SK-N-SH (cell line): ENCODE measurements around the gene COL23A1. TPM values are rescaled to one million over a fixed set of nuclear protein-coding genes. Genes with fewer than 3 reads are reported as not detected.

Source experiments
- CTCF ChIA-PET: fragments of 300-600, 350-600 bp; formaldehyde crosslinking; extraction: SDS; loops from one replicate; lab custom pipeline; 2021; lab: Yijun Ruan, JAX
- POLR2A ChIA-PET: fragments of 350-600 bp; sonication (Branson Sonifier 250); formaldehyde crosslinking; extraction: SDS; loops from one replicate; lab custom pipeline; 2020; ENCODE audit warnings: antibody characterized with exemption, inconsistent platforms; lab: Yijun Ruan, JAX
- DNase-seq: peaks from one replicate; pipeline ENCODE4 v3.0.0; 2012
- H2AFZ ChIP-seq: fragments of 200-600 bp; sonication (generic); 2 replicates; pipeline ENCODE4 v1.8.1; 2016; ENCODE audit warnings: antibody characterized with exemption, mild to moderate bottlenecking, low read depth
- H3F3A ChIP-seq: fragments of 200-600 bp; sonication (generic); replicated peaks from 2 replicates; pipeline ENCODE3; 2016; ENCODE audit warnings: antibody characterized with exemption, mild to moderate bottlenecking; ENCODE audit not compliant: insufficient read depth
- H3K27ac ChIP-seq, 2 experiments: fragments of 200-500 bp in 1 of 2; fragments of 200-600 bp in 1 of 2; sonication (Bioruptor generic) in 1 of 2; sonication (generic), shearing (Covaris generic) in 1 of 2; 2 replicates each; pipeline versions ENCODE4 v1.5.1 to v1.6.1; 2014 to 2016; ENCODE audit warnings: low read depth in 2 of 2, inconsistent platforms in 1 of 2, low read length in 1 of 2, mild to moderate bottlenecking in 1 of 2, mixed read lengths in 1 of 2
- H3K27me3 ChIP-seq: fragments of 200-600 bp; sonication (generic), shearing (Covaris generic); 2 replicates; pipeline ENCODE4 v1.6.1; 2016; ENCODE audit warnings: mixed run types; ENCODE audit not compliant: insufficient read depth
- H3K36me3 ChIP-seq, 2 experiments: fragments of 200-500 bp in 1 of 2; fragments of 200-600 bp in 1 of 2; sonication (Bioruptor generic) in 1 of 2; sonication (generic) in 1 of 2; replicated peaks in 1 of 2; 2 replicates each; pipeline versions ENCODE3 to v1.5.1; 2014 to 2016; ENCODE audit warnings: low read length in 1 of 2, mild to moderate bottlenecking in 1 of 2; ENCODE audit not compliant: insufficient read depth in 2 of 2, control insufficient read depth in 1 of 2
- H3K4me1 ChIP-seq, 2 experiments: fragments of 200-500 bp in 1 of 2; fragments of 200-600 bp in 1 of 2; sonication (Bioruptor generic) in 1 of 2; sonication (generic), shearing (Covaris generic) in 1 of 2; 2 replicates each; pipeline versions ENCODE4 v1.5.1 to v1.6.1; 2014 to 2016; ENCODE audit warnings: low read depth in 1 of 2, low read length in 1 of 2, mixed run types in 1 of 2; ENCODE audit not compliant: insufficient read depth in 2 of 2, control insufficient read depth in 1 of 2
- H3K4me2 ChIP-seq: fragments of 200-600 bp; sonication (generic), shearing (Covaris generic); 2 replicates; pipeline ENCODE4 v1.6.1; 2017; ENCODE audit warnings: mixed run types
- H3K4me3 ChIP-seq, 2 experiments: fragments of 200-500 bp in 1 of 2; fragments of 200-600 bp in 1 of 2; sonication (Bioruptor generic) in 1 of 2; sonication (generic), shearing (Covaris generic) in 1 of 2; 2 replicates each; pipeline versions ENCODE4 v1.5.1 to v1.8.1; 2014 to 2016; ENCODE audit warnings: low read depth in 2 of 2, inconsistent platforms in 1 of 2, low read length in 1 of 2, mild to moderate bottlenecking in 1 of 2, mixed read lengths in 1 of 2, moderate library complexity in 1 of 2
- H3K79me2 ChIP-seq: fragments of 200-600 bp; sonication (generic); 2 replicates; pipeline ENCODE4 v1.8.1; 2017; ENCODE audit warnings: mild to moderate bottlenecking; ENCODE audit not compliant: insufficient read depth
- H3K9ac ChIP-seq: fragments of 200-600 bp; sonication (generic); 2 replicates; pipeline ENCODE4 v1.6.1; 2017; ENCODE audit warnings: mixed run types
- H3K9me2 ChIP-seq: fragments of 200-600 bp; sonication (generic); 2 replicates; pipeline ENCODE4 v1.6.1; 2017; ENCODE audit warnings: mixed run types
- H3K9me3 ChIP-seq: fragments of 200-600 bp; sonication (generic); 2 replicates; pipeline ENCODE4 v1.6.1; 2017; ENCODE audit warnings: mixed run types, mild to moderate bottlenecking, moderate library complexity
- H4K20me1 ChIP-seq: fragments of 200-600 bp; sonication (generic); 2 replicates; pipeline ENCODE4 v1.6.1; 2017; ENCODE audit warnings: mild to moderate bottlenecking, mixed run types; ENCODE audit not compliant: insufficient read depth
- ELF1 ChIP-seq: IDR thresholded peaks from 2 replicates; pipeline ENCODE4 v1.4.0; 2012
- EP300 ChIP-seq, 2 experiments: IDR thresholded peaks; 2 replicates each; pipeline versions ENCODE4 v1.4.0 to v1.6.1; 2012; ENCODE audit warnings: borderline replicate concordance in 1 of 2, low read depth in 1 of 2, low read length in 1 of 2
- FOSL2 ChIP-seq: IDR thresholded peaks from 2 replicates; pipeline ENCODE4 v1.4.0; 2012; ENCODE audit warnings: low read depth, mild to moderate bottlenecking, moderate library complexity, borderline replicate concordance
- FOXJ3 ChIP-seq: sonication (generic); formaldehyde crosslinking; IDR thresholded peaks from 2 replicates; pipeline ENCODE4 v1.5.1; 2020; ENCODE audit warnings: mild to moderate bottlenecking, missing genetic modification reagents
- GABPA ChIP-seq: IDR thresholded peaks from 2 replicates; pipeline ENCODE4 v1.4.0; 2012; ENCODE audit warnings: low read depth, mild to moderate bottlenecking
- MXI1 ChIP-seq: IDR thresholded peaks from 2 replicates; pipeline ENCODE4 v1.6.1; 2012; ENCODE audit warnings: mild to moderate bottlenecking, low read depth, low read length, improper control_type of control experiment
- NFIC ChIP-seq: IDR thresholded peaks from 2 replicates; pipeline ENCODE4 v1.4.0; 2012; ENCODE audit warnings: borderline replicate concordance
- PBX3 ChIP-seq: IDR thresholded peaks from 2 replicates; pipeline ENCODE4; 2012
- POLR2AphosphoS5 ChIP-seq: IDR thresholded peaks from 2 replicates; pipeline ENCODE4 v1.6.1; 2012; ENCODE audit warnings: low read depth, low read length
- RFX5 ChIP-seq: IDR thresholded peaks from 2 replicates; pipeline ENCODE4 v1.6.1; 2012; ENCODE audit warnings: mild to moderate bottlenecking, improper control_type of control experiment, low read length
- SIN3A ChIP-seq: IDR thresholded peaks from 2 replicates; pipeline ENCODE4 v1.6.1; 2012; ENCODE audit warnings: low read depth, mild to moderate bottlenecking, low read length, moderate library complexity, borderline replicate concordance
- TAF1 ChIP-seq: IDR thresholded peaks from 2 replicates; pipeline ENCODE4 v1.6.1; 2012; ENCODE audit warnings: low read depth, mild to moderate bottlenecking, low read length, moderate library complexity, borderline replicate concordance
- TEAD4 ChIP-seq: IDR thresholded peaks from 2 replicates; pipeline ENCODE4 v1.4.0; 2012; ENCODE audit warnings: mild to moderate bottlenecking, borderline replicate concordance; ENCODE audit not compliant: insufficient read depth
- WGBS: methylation state at CpG from one replicate; pipeline ENCODE4 v1.1.6; 2017; ENCODE audit warnings: low lambda C conversion rate; 5-methylcytosine and 5-hydroxymethylcytosine counted together
- polyA plus RNA-seq, 3 experiments: library from polyadenylated mRNA; depleted of rRNA; stranded (reverse); fragments of >200 nt; gene quantifications; 2 replicates each; pipeline ENCODE4 v1.2.3, GENCODE V29; 2012
- TF ChIP-seq, protein P1 (sequence below): IDR thresholded peaks from 2 replicates; pipeline ENCODE4 v1.4.0; 2012; ENCODE audit warnings: low read depth
- TF ChIP-seq, protein P2 (sequence below): fragments of 150-350 bp; IDR thresholded peaks from 2 replicates; pipeline ENCODE4 v1.6.1; 2016; ENCODE audit warnings: mild to moderate bottlenecking, low read depth, low read length
- TF ChIP-seq, protein P3 (sequence below): IDR thresholded peaks from 2 replicates; pipeline ENCODE4 v1.4.0; 2012; ENCODE audit warnings: low read depth, borderline replicate concordance

COL23A1 gene
- polyA plus RNA-seq, 1 of the 3 experiments (the other 2 are of a cell fraction), result 0.10 TPM

DNA sequence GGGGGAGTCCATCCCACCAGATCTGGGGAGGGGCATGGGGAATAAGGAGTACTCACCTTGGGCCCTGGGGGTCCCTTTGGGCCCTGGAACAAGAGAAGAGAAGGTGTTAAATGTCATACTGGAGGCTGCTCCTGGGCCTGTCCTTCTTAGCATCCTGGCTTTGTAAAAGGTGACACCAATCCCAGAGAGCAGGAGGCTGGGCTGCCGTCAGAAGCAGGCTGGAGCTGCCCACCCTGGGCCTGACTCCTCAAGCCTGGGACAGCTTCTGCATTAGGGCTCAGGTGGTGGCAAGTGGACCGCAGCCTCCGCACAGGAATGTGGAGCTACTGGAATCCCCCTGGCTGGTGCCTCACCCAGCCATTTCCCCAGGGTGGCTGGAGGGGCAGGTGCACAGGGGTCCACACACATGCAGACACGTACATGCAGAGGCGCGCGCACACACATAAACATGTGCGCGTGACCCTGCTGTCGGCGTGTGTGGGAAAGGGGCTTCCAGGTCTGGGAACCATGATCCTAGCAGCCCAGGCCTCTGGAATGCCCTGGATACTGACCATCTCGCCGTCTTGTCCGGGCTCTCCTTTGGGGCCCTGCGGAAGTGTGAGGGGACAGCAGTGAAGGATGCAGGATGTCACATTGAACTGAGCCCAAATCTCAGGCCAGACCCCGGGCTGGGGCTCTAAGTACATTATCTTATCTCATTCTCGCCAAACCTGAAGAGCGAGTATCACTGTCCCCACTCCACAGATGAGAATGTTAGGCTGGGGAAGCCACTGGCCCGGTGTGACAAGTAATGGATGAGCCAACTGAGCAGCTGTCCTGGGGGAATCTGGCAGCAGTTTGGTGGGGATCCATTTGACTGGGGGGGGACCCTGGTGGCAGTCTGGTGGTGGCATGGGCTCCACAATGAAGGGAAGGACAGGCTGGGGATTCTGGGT is 328.3 kb downstream of the COL23A1 start:
- H3K27ac ChIP-seq, result no peak overlapping the region
- no peaks in the 10 kb centered on the region for H3K9me3 ChIP-seq
- no peaks in the 10 kb centered on the region for H3K9me2 ChIP-seq
- no peak overlapping the region for H2AFZ ChIP-seq
- no peak overlapping the region for H3K4me2 ChIP-seq
- TF ChIP-seq SIN3A (no peak), FOSL2 (no peak), MXI1 (no peak), GABPA (no peak), POLR2AphosphoS5 (no peak), NFIC (no peak), PBX3 (no peak), RFX5 (no peak), EP300 (IDR thresholded peaks at IDR 0.05; ENCODE audit: borderline replicate concordance in 1 of 2, low read depth in 1 of 2, low read length in 1 of 2) (no peak)
- TF ChIP-seq, protein P1, sequence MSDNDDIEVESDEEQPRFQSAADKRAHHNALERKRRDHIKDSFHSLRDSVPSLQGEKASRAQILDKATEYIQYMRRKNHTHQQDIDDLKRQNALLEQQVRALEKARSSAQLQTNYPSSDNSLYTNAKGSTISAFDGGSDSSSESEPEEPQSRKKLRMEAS, result no peak
- CTCF ChIA-PET, result interaction anchor here (0.6 kb wide), 1 partner anchor 334 kb away, joined by 3 read pairs; no protein-coding TSS in a partner anchor
- H3K27me3 ChIP-seq, result no peaks in the 10 kb centered on the region
- no peak for DNase-seq
- POLR2A ChIA-PET, result no interaction called here
- no peaks in the 10 kb centered on the region for H3K36me3 ChIP-seq
- no peaks in the 10 kb centered on the region for H3K79me2 ChIP-seq
- no peaks in the 10 kb centered on the region for H3K4me1 ChIP-seq
- H3F3A ChIP-seq, result no peaks in the 10 kb centered on the region
- no peaks in the 10 kb centered on the region for H4K20me1 ChIP-seq
- H3K4me3 ChIP-seq, result no peak overlapping the region
- H3K9ac ChIP-seq, result no peak overlapping the region
- 65% methylated on average over 19 of the region's 19 CpGs for whole genome bisulfite sequencing

GRCh38 chr5:178259623-178260536 is 330.3 kb downstream of the COL23A1 start:
- ChIA-PET POLR2A (no interaction called here), CTCF (interaction anchor here (1.2 to 1.7 kb wide), 2 partner anchors 16 to 20 kb away, joined by 3 to 7 read pairs; no protein-coding TSS in a partner anchor)
- no peaks in the 10 kb centered on the region for H3K9me3 ChIP-seq
- H3K4me1 ChIP-seq, result no peaks in the 10 kb centered on the region
- H3K36me3 ChIP-seq, result no peaks in the 10 kb centered on the region
- no peak overlapping the region for H3K9ac ChIP-seq
- H3K9me2 ChIP-seq, result no peaks in the 10 kb centered on the region
- TF ChIP-seq, protein P2, sequence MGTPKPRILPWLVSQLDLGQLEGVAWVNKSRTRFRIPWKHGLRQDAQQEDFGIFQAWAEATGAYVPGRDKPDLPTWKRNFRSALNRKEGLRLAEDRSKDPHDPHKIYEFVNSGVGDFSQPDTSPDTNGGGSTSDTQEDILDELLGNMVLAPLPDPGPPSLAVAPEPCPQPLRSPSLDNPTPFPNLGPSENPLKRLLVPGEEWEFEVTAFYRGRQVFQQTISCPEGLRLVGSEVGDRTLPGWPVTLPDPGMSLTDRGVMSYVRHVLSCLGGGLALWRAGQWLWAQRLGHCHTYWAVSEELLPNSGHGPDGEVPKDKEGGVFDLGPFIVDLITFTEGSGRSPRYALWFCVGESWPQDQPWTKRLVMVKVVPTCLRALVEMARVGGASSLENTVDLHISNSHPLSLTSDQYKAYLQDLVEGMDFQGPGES, result no peak
- TF ChIP-seq TAF1 (no peak), NFIC (no peak), FOXJ3 (CRISPR knock-in tag) (no peak), ELF1 (no peak), TEAD4 (no peak), MXI1 (no peak), FOSL2 (no peak)
- TF ChIP-seq, protein P3, sequence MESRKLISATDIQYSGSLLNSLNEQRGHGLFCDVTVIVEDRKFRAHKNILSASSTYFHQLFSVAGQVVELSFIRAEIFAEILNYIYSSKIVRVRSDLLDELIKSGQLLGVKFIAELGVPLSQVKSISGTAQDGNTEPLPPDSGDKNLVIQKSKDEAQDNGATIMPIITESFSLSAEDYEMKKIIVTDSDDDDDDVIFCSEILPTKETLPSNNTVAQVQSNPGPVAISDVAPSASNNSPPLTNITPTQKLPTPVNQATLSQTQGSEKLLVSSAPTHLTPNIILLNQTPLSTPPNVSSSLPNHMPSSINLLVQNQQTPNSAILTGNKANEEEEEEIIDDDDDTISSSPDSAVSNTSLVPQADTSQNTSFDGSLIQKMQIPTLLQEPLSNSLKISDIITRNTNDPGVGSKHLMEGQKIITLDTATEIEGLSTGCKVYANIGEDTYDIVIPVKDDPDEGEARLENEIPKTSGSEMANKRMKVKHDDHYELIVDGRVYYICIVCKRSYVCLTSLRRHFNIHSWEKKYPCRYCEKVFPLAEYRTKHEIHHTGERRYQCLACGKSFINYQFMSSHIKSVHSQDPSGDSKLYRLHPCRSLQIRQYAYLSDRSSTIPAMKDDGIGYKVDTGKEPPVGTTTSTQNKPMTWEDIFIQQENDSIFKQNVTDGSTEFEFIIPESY, result no peak
- H2AFZ ChIP-seq, result no peak overlapping the region
- H3K4me3 ChIP-seq, result no peak overlapping the region
- DNase-seq, result no peak
- no peaks in the 10 kb centered on the region for H3K27me3 ChIP-seq
- 68% methylated on average over 15 of the region's 21 CpGs for WGBS
- H4K20me1 ChIP-seq, result no peaks in the 10 kb centered on the region
- no peak overlapping the region for H3K27ac ChIP-seq
- no peak overlapping the region for H3K4me2 ChIP-seq
- H3K79me2 ChIP-seq, result no peaks in the 10 kb centered on the region
- H3F3A ChIP-seq, result no peaks in the 10 kb centered on the region
